Neural crest cell (in vitro differentiated cells): ENCODE data around the gene RHOXF1. TPM values are rescaled to one million over a fixed set of nuclear protein-coding genes. Genes with fewer than 3 reads are reported as not detected.
"Not testable (repeated sequence)": the region's sequence is repeated elsewhere in the genome, so short reads cannot be mapped to it uniquely, and the experiment has no call there.

Experiments used
- DNase-seq: peaks from one replicate; pipeline ENCODE4 v3.0.0; 2021; ENCODE audit warnings: low read depth, mixed read lengths, low spot score
- H3K27ac Mint-ChIP-seq: one replicate; pipeline ENCODE4 v1.8.0; 2021; ENCODE audit warnings: mild to moderate bottlenecking, mixed read lengths; ENCODE audit not compliant: unreplicated experiment
- H3K27me3 Mint-ChIP-seq: 2 replicates; pipeline ENCODE4 v1.8.0; 2021; ENCODE audit warnings: low read depth, mild to moderate bottlenecking, mixed read lengths
- H3K36me3 Mint-ChIP-seq: 2 replicates; pipeline ENCODE4 v1.8.0; 2021; ENCODE audit warnings: low read depth, mild to moderate bottlenecking, mixed read lengths
- H3K4me1 Mint-ChIP-seq: 2 replicates; pipeline ENCODE4 v1.8.0; 2021; ENCODE audit warnings: mixed read lengths
- H3K4me3 Mint-ChIP-seq: one replicate; pipeline ENCODE4 v1.8.0; 2021; ENCODE audit warnings: mild to moderate bottlenecking, mixed read lengths
- H3K9me3 Mint-ChIP-seq: 2 replicates; pipeline ENCODE4 v1.8.0; 2021; ENCODE audit warnings: mixed read lengths
- CTCF ChIP-seq: fragments of 200-600 bp; sonication (generic); conservative IDR thresholded peaks from 2 replicates; pipeline ENCODE4 v1.5.0; 2021; ENCODE audit warnings: antibody characterized with exemption, mild to moderate bottlenecking
- total RNA-seq: library from RNA; stranded (reverse); gene quantifications from 2 replicates; pipeline ENCODE4 v1.2.1, GENCODE V29; 2021

The RHOXF1 gene
- total RNA-seq, 1 donor from 2014 or later, result 0.33 TPM

DNA sequence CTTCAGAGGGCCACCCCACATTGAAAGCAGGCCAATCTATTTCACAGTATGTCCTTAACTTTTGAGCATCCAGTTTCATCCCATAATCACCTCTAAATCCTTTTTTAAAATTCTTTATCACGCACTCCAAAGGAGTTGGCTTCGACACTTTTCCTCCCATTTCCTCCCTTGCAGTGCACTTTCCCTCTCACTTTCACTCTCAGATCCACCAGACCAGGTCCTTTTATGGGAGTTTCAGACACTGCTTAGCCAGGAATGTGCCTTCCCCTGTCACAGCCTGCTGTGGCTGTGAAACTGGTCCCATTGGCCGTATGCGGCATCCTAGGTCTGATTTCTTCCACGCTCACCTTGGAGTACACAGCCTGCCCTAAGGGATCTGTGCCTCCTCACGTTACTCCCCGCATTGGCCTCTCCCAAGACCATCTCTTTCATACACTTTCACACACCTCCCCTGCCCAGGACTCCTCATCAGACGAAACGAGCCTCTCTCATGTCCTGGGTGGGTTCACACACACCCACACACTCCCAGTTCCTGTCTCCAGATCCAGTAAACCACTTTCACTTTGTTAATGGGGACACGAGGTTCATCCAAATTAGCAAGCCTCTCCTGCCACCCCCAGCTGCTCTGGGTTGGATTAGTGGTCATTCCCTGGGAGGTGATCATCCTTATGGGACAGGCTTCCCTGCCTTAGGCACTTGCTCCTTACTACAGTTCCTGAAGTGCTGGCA, 28.3 kb downstream of the RHOXF1 start:
- no peaks in the 10 kb centered on the region for H3K4me1 Mint-ChIP-seq
- H3K36me3 Mint-ChIP-seq, result no peaks in the 10 kb centered on the region
- no peak for TF ChIP-seq CTCF
- H3K9me3 Mint-ChIP-seq, result no peaks in the 10 kb centered on the region
- no peak overlapping the region for H3K4me3 Mint-ChIP-seq
- H3K27me3 Mint-ChIP-seq, result no peaks in the 10 kb centered on the region
- H3K27ac Mint-ChIP-seq, result no peak overlapping the region
- no peak for DNase-seq

- not testable (repeated sequence) for DNase-seq, H3K36me3 Mint-ChIP-seq, H3K4me1 Mint-ChIP-seq, H3K4me3 Mint-ChIP-seq, H3K27ac Mint-ChIP-seq, H3K27me3 Mint-ChIP-seq, H3K9me3 Mint-ChIP-seq
Measured at GRCh38 chrX:120085553-120086185, 30.0 kb downstream of the RHOXF1 start.

DNA sequence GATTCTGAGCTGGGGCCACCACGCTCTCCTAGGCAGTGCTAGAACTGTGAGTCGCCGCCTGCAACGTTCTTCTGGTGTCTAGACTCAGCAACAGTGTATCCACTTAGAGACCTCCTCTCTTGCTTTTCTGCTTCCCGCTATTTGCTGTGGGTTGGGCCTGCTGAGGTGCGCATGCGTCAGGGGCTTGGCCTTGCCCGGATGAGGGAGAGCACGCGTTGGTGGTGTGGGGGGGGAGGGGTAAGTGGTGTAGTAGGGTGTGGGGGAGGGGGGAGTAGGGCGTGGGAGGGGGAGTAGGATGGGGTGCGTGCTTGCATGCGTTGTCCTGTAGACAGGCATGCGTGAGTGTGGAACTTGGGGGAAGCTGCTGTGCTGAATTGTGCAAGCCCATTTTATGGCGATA, 38.1 kb downstream of the RHOXF1 start, which contains the start of gene RHOXF2B:
RHOXF2B (minus strand) TSS at position 101 of the 400 bp plus-strand sequence. CDS start 138 bp downstream, outside the sequence.
- DNase-seq, H3K27ac Mint-ChIP-seq, H3K9me3 Mint-ChIP-seq, H3K36me3 Mint-ChIP-seq, H3K4me3 Mint-ChIP-seq, H3K27me3 Mint-ChIP-seq, H3K4me1 Mint-ChIP-seq: not testable (repeated sequence)

- not testable (repeated sequence) for H3K27ac Mint-ChIP-seq, H3K4me1 Mint-ChIP-seq, H3K9me3 Mint-ChIP-seq, H3K4me3 Mint-ChIP-seq, H3K36me3 Mint-ChIP-seq, H3K27me3 Mint-ChIP-seq, DNase-seq
Measured at GRCh38 chrX:120066169-120066568, 49.5 kb downstream of the RHOXF1 start.

Other genes with a start within 250 kb of the RHOXF1 start
- gene RNF113A, start 244.2 kb downstream of the RHOXF1 start, total RNA-seq, result 11.5 and 11.9 TPM in 2 replicates
- gene NDUFA1, start 244.1 kb downstream of the RHOXF1 start, total RNA-seq, result 62.0 and 65.6 TPM in 2 replicates
- gene AKAP14, start 220.0 kb downstream of the RHOXF1 start, total RNA-seq, result not detected in 2 replicates
- gene NKAP, start 172.2 kb downstream of the RHOXF1 start, total RNA-seq, result 8.6 and 9.6 TPM in 2 replicates
- not detected in 2 replicates for gene RHOXF2B, start 38.2 kb downstream of the RHOXF1 start, total RNA-seq
- gene RHOXF2, start 42.7 kb upstream of the RHOXF1 start, total RNA-seq, result not detected in 2 replicates
- 28.4 and 28.6 TPM in 2 replicates for gene ZBTB33, start 134.9 kb upstream of the RHOXF1 start, total RNA-seq
- 0.70 and 0.91 TPM in 2 replicates for gene TMEM255A, start 195.5 kb upstream of the RHOXF1 start, total RNA-seq
- not detected in 2 replicates for gene ATP1B4, start 246.2 kb upstream of the RHOXF1 start, total RNA-seq